Lower leg skin (tissue), 3 donors: ENCODE data around the gene EIF6.

Experiments used
- CTCF ChIP-seq, 3 donors: fragments of 450-650 bp; IDR thresholded peaks; one replicate each; pipeline ENCODE4 v1.5.1; 2016; ENCODE audit warnings: antibody characterized with exemption in 3 of 3, mild to moderate bottlenecking in 3 of 3, moderate library complexity in 2 of 3
- POLR2A ChIP-seq, 2 donors: fragments of 450-650 bp; IDR thresholded peaks; one replicate each; pipeline ENCODE4 v1.6.1; 2016 to 2017; ENCODE audit warnings: antibody characterized with exemption in 2 of 2, mild to moderate bottlenecking in 1 of 2, moderate library complexity in 1 of 2

GRCh38 chr20:35301426-35301825 is 16.9 kb upstream of the EIF6 start:
- TF ChIP-seq CTCF (IDR thresholded peaks at IDR 0.05) (no peak), POLR2A (IDR thresholded peaks at IDR 0.05) (no peak)
